ENCODE data around the gene UBC.
A peak's percentile ranks its signal among the peaks of the same experiment; 100 is the strongest.

UBC gene

DNA sequence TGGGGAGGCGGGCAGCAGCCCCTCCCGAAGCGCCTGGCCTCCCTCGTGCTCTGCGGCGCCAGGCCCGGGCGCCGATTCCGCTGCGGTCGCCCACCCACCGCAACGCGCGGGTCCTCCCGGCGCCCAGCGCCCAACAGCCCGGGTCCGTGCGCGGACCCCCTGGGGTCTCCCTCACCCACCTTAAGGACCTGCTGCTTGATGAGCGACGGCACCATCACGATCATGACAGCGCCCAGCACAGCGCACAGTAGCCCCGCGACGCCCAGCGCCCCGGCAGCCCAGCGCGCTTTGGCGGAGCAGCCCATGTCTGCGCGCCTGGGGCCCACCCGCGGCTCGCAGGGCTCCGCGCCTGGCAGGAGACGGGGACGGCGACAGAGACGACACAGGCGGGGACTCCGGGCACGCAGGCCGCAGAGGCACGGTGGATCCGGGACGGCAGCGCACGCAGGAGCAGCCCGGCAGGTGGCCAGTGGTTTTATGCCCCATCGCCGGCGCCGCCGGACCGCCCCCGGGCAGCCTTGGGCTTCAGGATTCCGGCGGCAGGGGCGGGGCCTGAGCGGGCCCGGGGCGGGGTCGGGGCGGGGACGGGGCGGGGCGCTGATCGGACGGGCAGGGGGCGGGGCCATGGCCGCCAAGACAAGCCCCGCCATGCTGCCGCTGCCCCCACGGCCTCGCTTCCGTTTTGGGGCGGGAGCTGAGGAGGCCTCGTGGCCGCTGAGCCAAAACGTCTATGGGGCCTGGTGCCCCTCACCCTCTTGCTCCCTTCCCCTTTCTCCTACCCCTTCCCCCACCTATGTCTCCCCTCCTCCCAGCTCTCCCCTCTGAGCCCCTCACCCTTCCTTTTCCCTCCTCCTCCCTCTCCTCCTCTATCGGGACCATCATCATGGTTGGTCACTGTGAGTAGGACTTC is 50.8 kb downstream of the UBC start, which contains the start of gene SCARB1:
TSS of gene SCARB1 (minus strand) at position 449 of the 910 bp plus-strand sequence. CDS start at position 305, 144 bp downstream.
- peak; percentile 57 to 77 (median 65) for DNase-seq

GRCh38 chr12:124862768-124863415 is 51.6 kb downstream of the UBC start:
- DNase-seq: no peak

DNA sequence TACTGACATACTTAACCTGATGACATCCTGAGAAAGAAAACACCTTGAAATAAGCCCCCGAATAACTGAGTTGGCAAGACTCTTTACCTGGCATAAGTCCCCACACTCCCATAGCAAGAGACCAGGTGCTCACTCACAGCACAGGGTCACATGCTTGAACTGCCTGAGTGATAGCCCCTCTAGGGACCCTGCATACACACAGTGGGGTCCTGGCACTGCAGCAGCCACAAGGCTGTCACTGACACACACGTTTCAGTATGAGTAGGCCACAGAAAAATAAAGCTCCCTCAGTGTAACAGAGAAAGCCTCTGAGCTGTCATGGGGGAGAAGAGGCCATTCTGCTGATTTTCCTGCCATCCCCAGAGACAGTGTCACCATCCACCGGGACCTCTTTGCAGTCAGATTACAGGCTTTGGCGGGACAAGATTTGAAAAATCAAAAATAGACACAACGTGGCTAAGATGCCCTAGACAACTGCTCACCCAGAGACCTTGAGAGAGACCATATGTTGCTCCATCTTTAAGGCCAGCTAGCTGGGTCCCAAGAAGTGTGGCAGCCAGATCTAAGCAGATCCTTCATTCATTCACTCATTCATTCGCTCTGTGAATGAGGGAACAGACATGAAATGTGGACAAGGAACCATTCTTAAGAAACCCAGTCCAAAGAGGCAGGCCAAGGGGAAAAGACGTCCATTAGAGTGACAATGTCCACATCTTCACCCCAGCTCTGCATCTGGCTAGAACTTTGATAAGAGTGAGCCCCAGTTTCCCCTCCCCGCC is 52.4 kb downstream of the UBC start:
- DNase-seq: no peak
